GM10248 (cell line): ENCODE measurements around the gene GLS.
"Not testable (repeated sequence)": the region's sequence is repeated elsewhere in the genome, so short reads cannot be mapped to it uniquely, and the experiment has no call there.

ENCODE experiments used
- CTCF ChIA-PET: fragments of 300-600 bp; sonication (Branson Sonifier 250); formaldehyde crosslinking; extraction: SDS; loops from one replicate; lab custom pipeline; 2021; ENCODE audit warnings: antibody characterized with exemption; lab: Yijun Ruan, JAX
- POLR2A ChIA-PET: fragments of 350-650 bp; sonication (Branson Sonifier 250); formaldehyde crosslinking; extraction: SDS; loops from one replicate; lab custom pipeline; 2020; ENCODE audit warnings: antibody characterized with exemption; lab: Yijun Ruan, JAX
- DNase-seq: peaks from one replicate; pipeline ENCODE4 v3.0.0; 2012; ENCODE audit errors: extremely low spot score
- TF ChIP-seq, protein P1 (sequence below): IDR thresholded peaks from 2 replicates; pipeline ENCODE4 v1.5.1; 2012; ENCODE audit warnings: mild to moderate bottlenecking, low read depth; ENCODE audit errors: extremely low read depth, missing control alignments, control extremely low read depth

Gene GLS

DNA sequence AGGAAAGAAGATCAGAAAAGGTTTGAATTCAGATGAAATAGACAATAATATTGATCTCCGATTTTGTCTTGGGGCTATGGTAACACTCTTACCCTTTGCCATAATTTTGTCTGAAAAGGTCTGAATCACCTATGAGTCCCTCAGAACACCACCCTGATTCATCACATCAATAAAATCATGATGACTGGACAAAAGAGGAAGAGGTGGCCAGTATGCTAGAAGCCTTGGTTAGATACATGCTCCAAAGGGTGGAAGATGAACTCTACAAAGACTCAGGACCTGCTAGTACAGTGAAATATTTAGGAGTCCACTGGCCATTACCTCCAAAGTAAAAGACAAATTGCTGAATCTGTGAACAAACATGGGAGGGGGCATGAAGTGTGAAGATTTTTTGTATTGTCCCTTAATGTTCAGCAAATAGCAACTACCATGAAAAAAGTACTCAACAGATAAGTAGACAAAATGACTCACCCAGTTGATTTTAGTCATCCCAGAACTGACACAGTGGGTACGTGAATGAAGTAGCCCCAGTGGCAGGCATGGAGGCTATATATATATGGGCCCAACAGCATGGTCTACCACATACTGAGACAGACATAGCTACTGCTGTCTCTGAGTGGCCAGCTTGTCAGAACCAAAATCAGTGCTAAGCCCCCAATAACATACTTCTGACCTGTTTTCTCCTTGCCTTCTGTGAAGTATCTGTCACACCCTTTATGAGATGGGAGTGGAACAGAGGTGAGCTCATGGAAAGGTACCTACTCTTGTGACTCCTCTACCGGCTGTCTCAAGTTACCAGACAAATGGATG is 36.5 kb upstream of the GLS start:
- POLR2A ChIA-PET = no interaction called here
- TF ChIP-seq, protein P1, sequence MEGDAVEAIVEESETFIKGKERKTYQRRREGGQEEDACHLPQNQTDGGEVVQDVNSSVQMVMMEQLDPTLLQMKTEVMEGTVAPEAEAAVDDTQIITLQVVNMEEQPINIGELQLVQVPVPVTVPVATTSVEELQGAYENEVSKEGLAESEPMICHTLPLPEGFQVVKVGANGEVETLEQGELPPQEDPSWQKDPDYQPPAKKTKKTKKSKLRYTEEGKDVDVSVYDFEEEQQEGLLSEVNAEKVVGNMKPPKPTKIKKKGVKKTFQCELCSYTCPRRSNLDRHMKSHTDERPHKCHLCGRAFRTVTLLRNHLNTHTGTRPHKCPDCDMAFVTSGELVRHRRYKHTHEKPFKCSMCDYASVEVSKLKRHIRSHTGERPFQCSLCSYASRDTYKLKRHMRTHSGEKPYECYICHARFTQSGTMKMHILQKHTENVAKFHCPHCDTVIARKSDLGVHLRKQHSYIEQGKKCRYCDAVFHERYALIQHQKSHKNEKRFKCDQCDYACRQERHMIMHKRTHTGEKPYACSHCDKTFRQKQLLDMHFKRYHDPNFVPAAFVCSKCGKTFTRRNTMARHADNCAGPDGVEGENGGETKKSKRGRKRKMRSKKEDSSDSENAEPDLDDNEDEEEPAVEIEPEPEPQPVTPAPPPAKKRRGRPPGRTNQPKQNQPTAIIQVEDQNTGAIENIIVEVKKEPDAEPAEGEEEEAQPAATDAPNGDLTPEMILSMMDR = no peak
- DNase-seq = peak; percentile 16
- CTCF ChIA-PET = interaction anchor here (1.1 to 1.2 kb wide), 2 partner anchors 10 to 31 kb away, joined by 3 read pairs; no protein-coding TSS in a partner anchor

DNA sequence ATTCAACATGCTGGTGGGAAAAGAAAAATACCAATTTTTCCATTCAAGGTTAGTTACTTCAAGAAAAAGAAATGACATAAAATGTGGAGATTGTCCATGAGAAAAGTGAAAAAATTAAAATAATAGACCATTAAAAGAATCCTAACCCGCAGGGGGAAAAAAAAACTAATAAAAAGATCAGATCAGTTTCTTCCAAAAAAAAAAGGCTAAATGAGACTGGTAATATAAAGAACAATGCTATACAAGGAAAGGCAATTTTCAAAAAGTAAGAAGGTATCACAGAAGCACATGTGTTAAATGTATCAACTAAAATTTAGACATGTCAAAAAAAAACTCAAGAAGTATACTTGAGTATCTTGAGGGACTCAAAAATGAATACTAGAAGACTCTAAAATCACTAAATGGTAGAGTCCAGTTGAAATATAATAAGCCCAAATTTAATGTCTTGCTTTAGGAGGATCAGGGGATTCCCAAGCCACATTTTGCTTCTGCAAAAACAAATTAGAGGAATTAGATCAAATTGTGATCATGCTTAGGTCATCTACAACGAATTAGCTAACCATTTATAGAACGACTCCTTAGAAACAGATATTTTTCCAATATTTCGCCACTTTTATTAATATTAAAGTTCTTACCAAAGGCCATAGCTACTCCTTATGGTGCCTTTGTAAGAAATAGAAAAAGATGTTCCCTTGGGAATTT is 35.8 kb upstream of the GLS start:
- TF ChIP-seq, protein P1 = no peak
- DNase-seq = no peak
- CTCF ChIA-PET = interaction anchor here (1.1 to 1.2 kb wide), 2 partner anchors 9 to 31 kb away, joined by 3 read pairs; no protein-coding TSS in a partner anchor
- POLR2A ChIA-PET = no interaction called here

DNA sequence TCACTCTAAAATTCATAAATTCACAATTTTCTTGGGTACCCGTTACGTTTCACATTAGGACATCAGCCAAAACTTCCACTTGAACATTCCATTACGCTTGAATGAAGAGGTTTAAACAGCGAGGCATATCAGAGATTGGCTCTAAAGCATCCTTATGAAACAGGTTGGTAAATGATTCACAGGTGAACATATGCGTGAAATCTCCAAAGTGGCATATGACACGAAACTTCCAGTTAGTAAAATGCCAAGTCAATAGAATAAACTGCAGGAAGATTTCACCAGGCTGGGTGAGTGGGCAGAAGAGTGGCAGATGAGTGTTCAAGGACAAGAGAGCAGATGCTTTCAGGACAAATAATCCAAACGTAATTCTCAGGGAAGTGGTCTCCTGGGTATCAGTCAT is 33.9 kb upstream of the GLS start:
- ChIA-PET CTCF (no interaction called here), POLR2A (no interaction called here)
- no peak for DNase-seq
- TF ChIP-seq, protein P1 = no peak

DNA sequence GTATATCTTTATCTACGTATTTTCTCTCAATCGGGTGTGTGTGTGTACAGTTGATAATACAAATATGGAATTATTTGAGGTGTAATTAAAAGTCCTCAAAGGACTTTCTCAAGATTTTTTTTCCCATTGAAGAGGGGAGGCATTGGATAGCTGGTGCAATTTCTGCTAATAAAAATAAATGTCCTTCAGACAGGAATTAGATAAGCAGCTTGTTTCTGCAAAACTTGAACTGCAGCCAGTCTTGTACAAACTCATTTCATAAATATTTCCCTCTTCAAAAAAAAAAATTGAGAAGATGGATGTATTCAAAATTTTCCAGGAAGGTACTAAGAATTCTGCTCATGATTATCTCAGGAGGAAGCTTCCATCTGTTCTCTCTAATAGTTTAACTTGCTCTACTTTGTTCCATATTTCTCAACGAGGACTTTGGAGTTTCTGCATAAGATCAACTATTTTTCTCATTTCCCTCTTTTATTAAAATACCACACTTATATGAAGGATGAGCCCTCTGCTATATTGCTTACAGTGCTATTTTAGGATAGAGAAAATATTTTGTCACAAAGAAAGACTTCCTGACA is 33.0 kb upstream of the GLS start:
- POLR2A ChIA-PET = no interaction called here
- DNase-seq = no peak
- CTCF ChIA-PET = no interaction called here

DNA sequence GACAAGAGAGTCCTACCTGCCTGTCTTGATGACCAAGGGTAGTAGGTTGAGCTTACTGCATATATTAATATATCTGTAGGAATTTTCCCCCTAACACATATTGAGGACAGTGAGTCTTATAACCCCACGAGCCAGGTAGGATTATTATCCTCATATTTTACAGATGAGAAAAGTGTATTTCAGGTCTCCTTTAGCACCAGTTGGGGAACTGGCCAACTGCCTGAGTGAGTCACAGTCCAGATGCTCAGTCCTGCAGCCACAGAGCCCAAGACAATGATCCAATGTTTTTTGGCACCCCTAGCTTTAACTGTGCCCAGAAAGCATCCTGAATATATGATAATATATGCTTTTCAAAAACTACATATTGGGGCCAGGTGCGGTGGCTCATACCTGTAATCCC is 30.8 kb upstream of the GLS start:
- ChIA-PET CTCF (interaction anchor here (0.7 to 2.7 kb wide), 37 partner anchors 8 to 440 kb away, joined by 3 to 28 read pairs (median 5); partner anchors contain the start of gene GLS), POLR2A (interaction anchor here (1.4 kb wide), 1 partner anchor 30 kb away, joined by 5 read pairs; no protein-coding TSS in a partner anchor)
- no peak for DNase-seq
- TF ChIP-seq, protein P1 = no peak

More for the DNA sequence above, 33.0 kb upstream of the GLS start:
- TF ChIP-seq, protein P1 = no peak

DNA sequence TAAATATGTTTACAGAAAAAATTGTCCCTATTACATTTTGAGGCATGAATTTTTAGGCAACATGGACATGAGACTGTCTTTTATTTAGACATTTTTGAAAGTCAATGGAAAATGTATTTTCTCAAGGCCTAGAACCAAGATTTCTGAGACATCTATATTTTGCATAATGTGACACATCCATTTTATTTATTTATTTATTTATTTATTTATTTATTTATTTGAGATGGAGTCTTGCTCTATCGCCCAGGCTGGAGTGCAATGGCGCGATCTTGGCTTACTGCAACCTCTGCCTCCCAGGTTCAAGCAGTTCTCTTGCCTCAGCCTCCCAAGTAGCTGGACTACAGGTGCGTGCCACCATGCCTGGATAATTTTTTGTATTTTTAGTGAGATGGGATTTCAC is 27.6 kb upstream of the GLS start:
- POLR2A ChIA-PET, DNase-seq: not testable (repeated sequence)
- CTCF ChIA-PET = interaction anchor here (1.0 to 1.7 kb wide), 2 partner anchors 9 to 22 kb away, joined by 3 to 4 read pairs; no protein-coding TSS in a partner anchor
